GM18909 (cell line): ENCODE data around the gene AFF2.

ENCODE experiments used
- ATAC-seq: cut with Tn5 transposase; IDR thresholded peaks from one replicate; pipeline ENCODE4 v1.9.1; 2021; ENCODE audit warnings: mild to moderate bottlenecking; ENCODE audit not compliant: unreplicated experiment, poor library complexity

Gene AFF2

DNA sequence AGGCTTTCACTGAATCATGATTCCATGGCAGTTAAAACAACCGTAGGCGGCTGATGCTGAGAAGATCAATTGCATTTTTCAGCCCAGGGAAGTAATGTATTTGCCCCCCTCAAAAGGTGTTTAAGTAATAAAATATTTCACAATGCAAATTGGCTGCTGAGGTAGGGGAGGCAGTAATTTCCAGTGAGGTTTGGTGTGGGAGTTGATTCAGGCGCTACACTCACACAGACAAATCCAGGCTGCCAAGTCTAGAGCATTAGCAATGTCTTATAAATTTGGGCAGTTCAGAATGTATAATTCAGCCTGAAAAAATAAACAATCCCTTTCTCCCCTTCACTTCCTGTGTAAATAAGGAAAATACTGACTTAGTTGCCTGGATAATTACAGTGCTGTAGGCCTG lies 543.0 kb downstream of the AFF2 start:
- no peak for ATAC-seq

DNA sequence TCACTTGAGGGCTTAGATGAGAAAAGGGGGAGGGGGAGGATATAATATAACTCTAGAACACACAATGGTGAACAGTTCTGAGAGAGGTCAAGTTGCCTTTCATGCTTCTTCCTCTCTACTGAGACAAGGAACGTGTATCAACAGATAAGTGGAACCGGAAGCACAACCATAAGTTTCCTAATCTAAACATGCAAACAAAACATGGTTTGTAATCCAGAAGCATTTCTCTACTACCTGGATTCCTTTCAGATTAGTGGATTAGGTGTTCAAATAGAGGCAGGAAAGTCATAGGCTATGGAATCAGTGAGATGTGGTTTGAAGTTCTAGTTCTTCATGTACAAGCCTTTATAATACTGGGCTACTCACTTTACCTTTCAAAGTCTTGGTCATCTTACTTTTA lies 544.1 kb downstream of the AFF2 start:
- no peak for ATAC-seq

DNA sequence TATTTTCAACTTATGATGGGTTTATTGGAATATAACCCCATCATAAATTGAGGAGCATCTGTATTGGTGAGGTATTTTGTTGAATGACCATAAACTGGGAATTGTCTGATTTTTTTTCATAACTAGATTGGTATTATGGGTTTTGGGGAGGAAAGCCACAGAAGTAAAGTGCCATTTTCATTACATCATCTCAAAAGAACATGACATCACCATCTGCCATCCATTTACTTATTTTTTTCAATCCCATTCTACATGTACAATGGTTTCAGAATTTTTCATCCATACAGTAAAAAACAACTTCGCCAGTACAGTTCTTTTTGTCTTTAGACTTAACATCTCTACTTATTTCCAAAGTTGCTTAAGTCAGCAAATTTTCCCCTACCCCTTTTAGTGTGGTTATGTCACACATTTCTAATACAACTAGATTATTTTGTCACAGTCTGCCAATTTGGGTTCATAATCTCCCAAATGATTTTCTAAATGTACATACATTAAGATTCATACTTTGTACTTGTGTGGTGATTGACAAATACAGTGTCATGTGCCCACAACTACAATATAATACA lies 545.3 kb downstream of the AFF2 start:
- ATAC-seq: no peak
